GM19468 (cell line): ENCODE results near the gene IGFL2.
"Not testable (repeated sequence)": the region's sequence is repeated elsewhere in the genome, so short reads cannot be mapped to it uniquely, and the experiment has no call there.

ENCODE experiments used
- ATAC-seq: cut with Tn5 transposase; IDR thresholded peaks from one replicate; pipeline ENCODE4 v1.9.1; 2021; ENCODE audit warnings: mild to moderate bottlenecking, moderate library complexity, moderate number of reproducible peaks; ENCODE audit not compliant: unreplicated experiment; ENCODE audit errors: extremely low read depth

IGFL2 gene

DNA sequence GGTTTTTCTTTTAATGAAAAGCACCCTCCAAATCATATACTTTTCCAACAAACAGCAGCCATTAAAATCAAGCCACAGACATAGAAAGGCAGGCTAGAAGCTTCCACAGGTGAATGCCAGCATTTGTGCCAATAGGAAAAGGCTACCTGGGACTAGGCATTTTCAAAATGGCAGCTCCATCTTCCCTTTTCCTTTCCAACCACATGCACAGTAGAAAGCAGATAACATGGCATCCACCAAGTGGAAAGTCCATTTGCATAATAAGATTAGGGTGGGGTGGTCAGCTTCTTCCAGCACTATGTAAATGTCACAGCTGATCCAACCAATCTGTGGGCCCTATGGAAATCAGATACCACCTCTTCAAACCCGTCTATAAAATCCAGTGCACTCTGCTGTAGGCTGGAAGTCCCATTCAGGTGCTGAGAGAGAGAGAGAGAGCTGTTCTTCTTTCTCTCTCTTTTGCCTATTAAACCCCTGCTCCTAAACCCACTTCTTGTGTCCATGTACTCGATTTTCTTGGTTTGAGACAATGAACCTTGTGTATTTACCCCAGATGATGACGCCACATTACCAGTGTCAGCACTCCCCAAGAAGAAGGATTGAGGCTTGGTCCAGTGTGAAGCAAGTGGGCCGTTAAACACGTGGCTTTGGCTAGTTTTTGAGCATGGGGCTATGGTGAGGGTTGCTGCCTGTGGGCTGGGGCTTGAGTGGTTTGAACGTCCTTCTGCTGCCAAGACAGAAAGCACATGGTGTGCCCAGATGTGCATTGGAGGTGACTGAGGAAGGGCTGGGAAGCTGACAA is 57.3 kb downstream of the IGFL2 start:
- no peak for ATAC-seq

DNA sequence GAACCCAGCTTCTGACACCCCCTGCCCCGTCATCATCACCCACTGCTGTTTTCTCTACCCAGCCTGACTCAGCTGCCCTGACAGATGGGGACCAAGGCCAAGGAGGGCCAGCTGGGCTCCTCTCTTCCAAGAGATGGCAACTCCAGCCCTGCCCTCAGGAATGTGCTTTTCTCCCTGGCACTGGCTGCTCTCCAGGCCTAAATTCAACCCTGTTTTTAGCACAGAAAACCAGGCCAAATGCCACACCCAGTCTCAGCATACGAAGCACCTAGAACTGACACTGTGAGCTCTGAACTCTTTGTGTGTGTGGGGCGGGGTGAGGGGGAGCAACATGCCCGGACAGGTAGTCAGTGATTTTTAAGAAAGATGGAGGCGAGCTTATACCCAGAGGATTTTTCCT is 58.1 kb downstream of the IGFL2 start:
- no peak for ATAC-seq

DNA sequence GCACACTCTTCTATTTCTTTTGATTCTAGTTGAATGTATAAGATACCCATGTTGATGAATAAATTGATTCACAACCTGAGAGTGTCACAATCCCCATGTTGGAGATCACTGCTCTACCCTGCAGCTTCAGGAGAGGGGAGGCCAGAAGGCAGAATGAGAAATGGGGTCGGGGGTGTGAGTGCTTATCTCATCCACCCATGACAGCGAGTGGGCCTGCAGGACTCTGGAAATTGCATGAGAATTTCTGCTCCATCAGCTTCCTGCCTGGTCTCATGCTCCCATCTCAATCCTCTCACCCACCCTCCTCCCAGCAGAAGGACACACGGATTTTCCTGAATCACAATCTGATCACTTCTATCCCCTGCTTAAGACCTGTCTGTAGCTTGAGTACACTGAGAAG is 58.6 kb downstream of the IGFL2 start:
- no peak for ATAC-seq

DNA sequence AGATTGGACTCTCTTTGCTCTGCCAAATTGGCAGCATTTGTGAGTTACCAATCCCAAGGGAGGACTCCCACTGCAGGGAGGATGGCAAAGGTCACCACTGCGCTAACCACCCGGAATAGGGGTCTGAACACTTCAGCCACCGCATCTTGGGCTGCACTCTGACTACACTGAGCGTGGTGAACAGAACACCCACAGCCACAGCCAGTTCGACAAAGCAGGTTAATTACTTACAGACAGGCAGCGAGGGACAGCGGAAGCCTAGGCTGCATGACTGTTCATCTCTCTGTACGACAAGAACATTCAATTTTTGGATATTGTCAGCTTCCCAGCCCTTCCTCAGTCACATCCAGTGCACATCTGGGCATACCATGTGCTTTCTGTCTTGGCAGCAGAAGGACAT is 59.8 kb downstream of the IGFL2 start:
- not testable (repeated sequence) for ATAC-seq

DNA sequence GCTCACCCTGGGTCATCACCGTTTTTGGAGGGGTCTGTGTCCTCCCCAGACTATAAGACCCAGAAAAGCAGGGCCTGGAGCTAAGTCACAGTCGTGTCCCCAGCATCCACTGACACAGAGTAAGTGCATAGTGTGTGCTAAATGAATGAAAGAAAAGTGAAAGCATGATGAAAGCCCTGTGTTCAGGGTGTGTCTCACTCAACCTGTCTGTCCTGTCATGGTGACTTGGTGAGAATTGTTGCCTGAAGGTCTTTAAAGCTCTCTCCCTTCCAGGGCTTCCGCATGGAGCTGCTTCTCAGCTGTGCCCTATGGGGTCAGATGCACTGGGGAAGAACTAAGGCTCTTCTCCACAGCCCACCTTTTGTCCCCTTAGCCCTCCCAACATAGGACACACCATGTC is 61.0 kb downstream of the IGFL2 start:
- no peak for ATAC-seq

DNA sequence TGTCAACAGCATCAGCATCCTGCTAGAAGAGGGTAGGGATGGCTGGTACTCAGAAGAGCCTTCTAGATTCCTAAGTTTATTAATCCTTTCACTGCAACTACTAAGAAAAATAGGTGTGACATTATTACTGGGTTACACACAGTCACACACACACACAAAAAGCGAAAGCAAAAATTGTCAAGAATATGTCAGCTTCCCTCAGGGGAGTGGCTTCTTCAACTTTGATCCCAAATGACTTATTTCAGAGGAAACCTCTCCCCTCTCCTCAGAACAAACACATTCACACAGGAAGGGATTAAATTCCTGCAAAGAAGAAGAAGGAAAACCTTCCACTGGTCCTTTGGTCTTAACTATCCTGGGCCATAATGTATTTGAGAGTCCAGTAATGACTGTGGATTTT is 61.4 kb downstream of the IGFL2 start:
- ATAC-seq = no peak

DNA sequence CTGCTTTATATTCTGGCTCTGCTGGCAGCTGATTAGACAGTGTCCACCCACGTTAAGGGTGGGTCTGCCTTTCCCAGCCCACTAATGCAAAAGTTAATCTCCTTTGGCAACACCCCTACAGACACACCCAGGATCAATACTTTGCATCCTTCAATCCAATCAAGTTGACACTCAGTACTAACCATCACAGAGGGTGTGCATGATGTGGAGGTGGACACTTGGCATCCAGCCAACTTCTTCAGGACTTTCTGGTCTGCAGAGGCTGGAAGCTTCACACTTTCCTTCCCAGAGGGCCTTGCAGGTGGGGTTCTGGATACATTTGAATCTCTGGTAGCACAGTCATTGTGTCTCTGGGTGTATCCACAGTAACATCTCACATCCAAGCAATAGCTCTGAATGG is 62.6 kb downstream of the IGFL2 start:
- ATAC-seq = no peak
